Fibroblast of skin of back (primary cell): Measurements from ENCODE around the gene IFI27.
A peak's percentile ranks its signal among the peaks of the same experiment; 100 is the strongest.
"Not testable (repeated sequence)": the region's sequence is repeated elsewhere in the genome, so short reads cannot be mapped to it uniquely, and the experiment has no call there.

Source experiments
- DNase-seq: peaks from one replicate; pipeline ENCODE4 v3.0.0-alpha.2; 2013

IFI27 gene

DNA sequence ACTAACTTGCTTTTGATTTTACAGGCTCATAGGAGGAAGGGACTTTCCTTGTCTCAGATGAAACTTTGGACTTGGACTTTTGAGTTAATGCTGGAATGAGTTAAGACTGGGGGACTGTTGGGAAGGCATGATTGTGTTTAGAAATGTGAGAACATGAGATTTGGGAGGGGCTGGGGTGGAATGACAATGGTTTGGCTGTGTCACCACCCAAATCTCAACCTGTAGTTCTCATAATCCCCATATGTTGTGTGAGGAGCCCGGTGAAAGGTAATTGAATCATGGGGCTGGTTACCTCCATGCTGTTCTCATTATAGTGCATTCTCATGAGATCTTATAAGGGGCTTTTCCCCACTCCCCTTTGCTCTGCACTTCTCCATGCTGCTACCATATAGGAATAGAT, 45.6 kb downstream of the IFI27 start:
- not testable (repeated sequence) for DNase-seq

GRCh38 chr14:94157197-94157596, 46.7 kb downstream of the IFI27 start:
- DNase-seq, result no peak

DNA sequence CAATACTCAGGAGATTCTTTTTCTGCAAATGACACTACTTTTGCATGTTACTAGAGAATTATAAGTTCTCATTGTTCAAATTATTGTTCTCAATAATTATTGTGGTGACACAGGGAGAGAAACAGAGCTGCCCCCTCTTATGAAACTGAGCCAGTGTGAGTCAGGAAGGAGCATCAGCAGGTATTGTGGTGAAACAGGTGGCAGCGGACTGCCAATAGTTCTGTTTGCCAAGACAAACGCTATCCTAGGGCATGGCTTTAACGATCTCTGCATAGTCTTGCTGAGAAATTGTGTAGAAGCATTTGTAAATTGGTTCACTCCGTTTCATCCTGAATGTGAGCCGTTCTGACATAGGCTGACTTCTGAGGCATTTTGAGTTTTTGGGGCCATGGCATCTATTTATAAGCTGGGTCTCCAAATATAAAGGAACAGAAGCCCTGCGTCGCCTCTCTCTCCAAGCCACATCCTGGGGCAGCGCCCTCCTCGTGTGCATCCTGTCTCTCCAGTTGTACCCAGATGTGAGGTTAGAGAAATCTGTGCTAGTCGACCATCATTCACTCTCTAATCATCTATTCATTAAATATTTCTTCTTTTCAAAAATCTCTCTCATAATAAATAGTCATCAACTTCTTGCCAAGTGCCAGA, 47.8 kb downstream of the IFI27 start:
- no peak for DNase-seq

DNA sequence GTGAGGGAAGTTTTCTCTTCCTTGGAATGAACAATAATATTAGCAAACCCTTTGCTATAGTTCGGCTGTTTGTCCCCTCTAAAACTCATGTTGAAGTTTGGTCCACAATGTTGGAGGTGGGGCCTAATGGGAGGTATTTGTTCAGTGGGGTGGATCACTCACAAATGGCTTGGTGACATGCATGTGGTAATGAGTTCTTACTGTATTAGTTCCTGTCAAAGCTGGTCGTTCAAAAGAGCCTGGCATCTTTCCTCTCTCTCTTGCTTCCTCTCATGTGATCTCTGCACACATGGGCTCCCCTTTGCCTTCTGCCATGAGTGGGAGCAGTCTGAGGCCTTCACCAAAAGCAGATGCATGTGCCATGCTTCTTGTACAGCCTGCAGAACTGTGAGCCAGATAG, 50.5 kb downstream of the IFI27 start:
- no peak for DNase-seq

- peak; percentile 8 for DNase-seq
These were observed 51.4 kb downstream of the IFI27 start for GRCh38 chr14:94161981-94162380.

DNA sequence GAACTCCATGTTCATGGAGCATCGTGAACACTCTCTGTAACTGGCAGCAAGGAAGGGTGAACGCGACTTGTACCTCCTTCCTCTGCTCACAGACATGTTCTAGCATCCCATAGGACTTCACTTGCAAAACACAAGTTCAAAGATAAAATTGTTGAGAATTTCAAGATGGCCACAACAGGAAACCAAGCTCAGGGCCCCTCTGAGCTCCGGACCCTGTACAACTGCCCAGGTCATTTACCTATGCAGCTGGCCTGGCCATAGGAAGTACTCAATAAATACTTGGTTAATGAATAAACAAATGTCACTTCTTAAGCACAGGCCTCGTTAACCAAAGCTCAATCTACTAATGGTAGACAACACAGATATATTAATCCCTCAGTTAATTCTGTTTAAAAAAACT, 51.9 kb downstream of the IFI27 start:
- DNase-seq, result no peak

DNA sequence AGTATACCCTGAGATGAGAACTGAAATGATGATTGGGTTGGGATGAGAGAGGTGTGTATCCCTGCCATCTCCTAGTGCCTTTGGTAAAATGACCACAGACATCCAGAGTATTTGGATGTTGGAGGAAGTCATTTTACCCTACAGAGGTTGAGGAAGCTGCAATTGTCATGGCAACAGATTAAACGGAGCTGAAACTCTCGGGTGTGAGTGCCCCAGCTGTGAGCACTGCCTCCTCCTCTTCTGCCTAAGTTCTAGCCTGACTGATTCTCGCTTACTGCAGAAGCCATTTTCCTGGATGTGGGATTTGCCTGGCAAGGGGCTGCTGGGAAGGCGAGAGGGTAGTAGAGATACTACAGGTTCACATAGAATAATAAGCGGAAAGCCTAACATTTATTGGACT, 53.3 kb downstream of the IFI27 start:
- no peak for DNase-seq

DNA sequence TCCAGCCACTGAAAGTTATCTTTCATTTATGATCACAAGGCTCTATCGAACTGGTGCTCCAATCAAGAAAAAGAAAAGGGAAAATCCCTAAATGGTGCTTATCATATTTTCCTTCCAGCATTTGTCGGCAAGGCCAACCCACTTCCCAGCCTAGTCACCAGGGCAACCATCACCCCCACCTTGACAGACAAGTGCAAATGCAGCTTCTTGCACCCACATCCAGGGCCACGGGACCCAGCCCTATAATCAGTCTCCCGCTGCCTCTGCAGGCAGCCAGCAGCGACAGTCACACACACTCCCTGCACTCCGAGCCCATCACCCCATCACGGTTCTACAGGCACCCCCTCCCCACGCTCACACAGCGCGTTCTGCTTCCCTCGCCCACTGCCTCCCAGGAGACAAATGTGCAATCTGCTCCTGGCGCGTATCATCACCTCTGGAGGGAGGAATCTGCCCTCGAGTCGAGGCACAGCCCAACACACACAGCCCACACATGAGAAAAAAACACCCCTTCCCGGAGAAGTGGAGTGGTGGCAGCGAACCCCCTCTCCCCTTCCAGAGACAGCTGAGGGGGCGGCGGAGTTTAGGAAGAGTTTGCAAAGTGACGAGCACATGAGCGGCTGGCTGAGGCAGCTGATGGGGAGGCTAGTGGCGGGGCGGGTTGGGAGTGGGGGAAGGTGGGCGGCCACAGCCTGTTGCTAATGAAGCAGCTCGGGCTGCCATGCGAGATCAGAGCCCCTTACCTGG, 54.3 kb downstream of the IFI27 start:
- DNase-seq, result no peak

DNA sequence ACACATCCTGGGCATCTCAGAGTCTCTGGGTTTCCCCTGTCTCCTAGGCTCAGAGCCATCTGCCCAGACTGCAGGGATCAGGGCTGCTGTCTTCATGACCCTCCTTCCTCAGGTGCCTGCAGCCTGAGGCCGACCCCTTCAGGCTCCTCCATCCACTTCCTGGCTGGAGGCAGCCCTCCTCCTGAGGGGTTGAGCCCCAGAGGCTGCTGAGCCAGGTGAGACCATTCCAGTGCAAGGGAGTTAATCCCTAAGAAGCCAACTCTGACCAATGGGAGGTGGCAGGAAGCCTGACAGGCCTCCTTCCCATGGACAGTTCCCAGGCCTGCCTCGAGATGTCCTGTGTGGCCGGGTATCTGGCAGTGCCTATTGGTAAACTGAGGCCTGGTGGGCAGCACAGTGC, 55.2 kb downstream of the IFI27 start:
- no peak for DNase-seq
